Stromal cell of bone marrow (primary cell): ENCODE results near the gene RELT.

Experiments used
- DNase-seq: peaks from one replicate; pipeline ENCODE4 v3.0.0-alpha.2; 2012; ENCODE audit warnings: low read depth

Gene RELT

GRCh38 chr11:73376803-73377629, 817 bp downstream of the RELT start:
- DNase-seq: peak; percentile 50

- no peak for DNase-seq
Observed at GRCh38 chr11:73379189-73379880, 3.1 kb downstream of the RELT start.

- DNase-seq: no peak
Observed at GRCh38 chr11:73380331-73380730, 4.1 kb downstream of the RELT start.

- DNase-seq: no peak
Observed at GRCh38 chr11:73380897-73381410, 4.8 kb downstream of the RELT start.

- no peak for DNase-seq
Observed at GRCh38 chr11:73381589-73381988, 5.4 kb downstream of the RELT start.

- no peak for DNase-seq
Observed at GRCh38 chr11:73382183-73382582, 6.0 kb downstream of the RELT start.

- no peak for DNase-seq
Observed at GRCh38 chr11:73382747-73383146, 6.5 kb downstream of the RELT start.

GRCh38 chr11:73383249-73384124, 7.3 kb downstream of the RELT start:
- no peak for DNase-seq

- no peak for DNase-seq
Observed at GRCh38 chr11:73384125-73384441, 7.9 kb downstream of the RELT start.

- DNase-seq: no peak
Observed at GRCh38 chr11:73384531-73384871, 8.3 kb downstream of the RELT start.

- no peak for DNase-seq
Observed at GRCh38 chr11:73384872-73385689, 8.9 kb downstream of the RELT start.

GRCh38 chr11:73386016-73386415, 9.8 kb downstream of the RELT start:
- no peak for DNase-seq

- no peak for DNase-seq
Observed at GRCh38 chr11:73386546-73386945, 10.3 kb downstream of the RELT start.

GRCh38 chr11:73387594-73388264, 11.5 kb downstream of the RELT start:
- DNase-seq: no peak

GRCh38 chr11:73388265-73389133, 12.3 kb downstream of the RELT start:
- no peak for DNase-seq

- DNase-seq: no peak
Observed at GRCh38 chr11:73389134-73389525, 12.9 kb downstream of the RELT start.

- DNase-seq: no peak
Observed at GRCh38 chr11:73389916-73390315, 13.7 kb downstream of the RELT start.

GRCh38 chr11:73390601-73391565, 14.7 kb downstream of the RELT start:
- no peak for DNase-seq

GRCh38 chr11:73391665-73392064, 15.5 kb downstream of the RELT start:
- no peak for DNase-seq
